Stimulated activated CD4-positive, alpha-beta T cell treated with anti-CD3 and anti-CD28 coated beads, Interleukin-12 subunit alpha, Interleukin-12 subunit beta, amount 100 ng/mL, for 48 hours (primary cell): ENCODE results near the gene RNF212B.
"Not testable (repeated sequence)": the region's sequence is repeated elsewhere in the genome, so short reads cannot be mapped to it uniquely, and the experiment has no call there.

Source experiments
- DNase-seq, 3 donors: peaks; one replicate each; pipeline ENCODE4 v3.0.0-alpha.2; 2020; ENCODE audit warnings: low read depth in 2 of 3, low spot score in 1 of 3

Gene RNF212B, protein sequence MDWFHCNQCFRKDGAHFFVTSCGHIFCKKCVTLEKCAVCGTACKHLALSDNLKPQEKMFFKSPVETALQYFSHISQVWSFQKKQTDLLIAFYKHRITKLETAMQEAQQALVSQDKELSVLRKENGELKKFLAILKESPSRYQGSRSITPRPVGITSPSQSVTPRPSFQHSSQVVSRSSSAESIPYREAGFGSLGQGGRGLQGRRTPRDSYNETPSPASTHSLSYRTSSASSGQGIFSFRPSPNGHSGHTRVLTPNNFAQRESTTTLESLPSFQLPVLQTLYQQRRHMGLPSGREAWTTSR

DNA sequence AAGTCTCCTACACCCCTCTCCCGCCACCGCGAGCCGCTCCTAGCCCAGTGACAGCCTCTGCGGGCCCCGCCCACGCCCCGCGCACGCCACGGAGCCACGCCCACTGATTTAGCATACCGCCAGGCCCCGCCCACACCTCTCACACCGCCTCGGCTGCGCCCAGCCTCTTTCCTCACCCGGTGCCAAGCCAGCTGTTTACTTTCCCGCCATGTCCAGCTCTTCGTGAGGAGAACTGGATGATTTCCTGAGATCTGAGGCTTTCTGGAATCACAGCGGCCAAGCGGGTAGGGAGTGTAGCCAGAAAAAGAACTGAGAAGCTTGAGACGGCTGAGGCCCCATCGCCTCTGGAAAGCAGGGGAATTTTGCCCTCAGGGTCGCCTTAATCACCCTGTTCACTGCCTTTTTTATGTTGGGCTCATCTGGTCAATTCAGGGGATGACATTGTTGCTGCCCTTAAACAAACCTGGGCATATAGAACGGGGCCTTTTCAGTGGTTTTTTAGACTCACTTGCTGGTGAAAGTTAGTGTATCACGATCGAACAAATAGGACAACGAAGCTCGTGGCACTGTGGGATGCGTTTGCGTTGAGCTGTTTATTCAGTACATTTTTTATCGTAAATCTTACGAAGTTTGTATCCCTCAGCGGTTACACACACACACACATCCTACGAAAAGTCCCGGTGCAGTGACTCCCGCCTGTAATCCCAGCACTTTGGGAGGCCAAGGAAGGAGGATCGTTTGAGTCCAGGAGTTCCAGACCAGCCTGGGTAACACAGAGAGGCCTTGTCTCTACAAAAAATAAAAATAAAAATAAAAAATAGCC is at the start of gene RNF212B:
TSS of gene RNF212B (plus strand) at position 165 of the 823 bp plus-strand sequence. CDS start 2,410 bp downstream, outside the sequence.
- peak; percentile 79 to 83 (median 81) for DNase-seq

DNA sequence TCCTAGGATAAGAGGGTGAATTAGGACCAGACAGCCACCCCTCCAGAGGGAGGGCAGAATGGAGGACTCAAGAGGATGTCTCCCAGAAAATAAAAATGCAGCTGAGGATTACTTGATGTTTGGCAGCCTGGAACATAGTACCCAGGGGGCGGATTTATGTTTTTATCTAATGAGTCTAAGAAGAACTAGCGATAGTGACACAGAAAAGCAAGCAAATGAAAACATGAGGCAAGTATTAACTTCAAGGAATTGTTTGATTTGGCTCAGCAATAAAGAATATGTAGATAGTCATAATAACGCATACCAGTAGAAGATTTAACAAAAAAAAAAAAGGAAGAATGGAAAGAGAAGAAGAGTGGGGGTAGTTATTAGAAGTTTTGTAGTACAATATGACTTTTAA is 44.3 kb upstream of the RNF212B start:
- DNase-seq, result no peak

DNA sequence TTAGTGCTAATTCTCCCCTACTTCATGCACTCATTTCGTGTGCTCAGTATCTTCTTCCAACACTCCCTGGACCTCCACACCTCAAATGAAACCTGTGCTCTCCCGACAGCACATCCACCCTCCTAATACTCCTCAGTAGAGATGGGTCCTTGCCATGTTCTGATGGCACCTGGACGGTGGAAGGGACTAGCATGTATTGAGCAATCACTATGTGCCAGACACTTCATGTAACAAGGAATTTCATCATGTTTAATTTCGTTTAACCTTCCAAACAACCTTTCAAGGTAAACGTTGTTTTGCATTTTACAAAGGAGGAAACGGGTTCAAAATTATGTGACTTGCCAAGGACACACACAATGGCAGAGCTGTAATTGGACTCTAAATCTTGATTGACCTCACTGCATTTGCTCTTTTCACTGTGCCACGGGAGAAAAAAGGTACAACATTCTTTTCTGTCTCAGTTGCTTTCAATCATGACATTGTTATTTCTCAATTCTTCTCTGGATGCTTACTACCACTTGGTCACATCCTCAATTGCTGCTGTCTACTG is 42.1 kb upstream of the RNF212B start:
- no peak for DNase-seq

DNA sequence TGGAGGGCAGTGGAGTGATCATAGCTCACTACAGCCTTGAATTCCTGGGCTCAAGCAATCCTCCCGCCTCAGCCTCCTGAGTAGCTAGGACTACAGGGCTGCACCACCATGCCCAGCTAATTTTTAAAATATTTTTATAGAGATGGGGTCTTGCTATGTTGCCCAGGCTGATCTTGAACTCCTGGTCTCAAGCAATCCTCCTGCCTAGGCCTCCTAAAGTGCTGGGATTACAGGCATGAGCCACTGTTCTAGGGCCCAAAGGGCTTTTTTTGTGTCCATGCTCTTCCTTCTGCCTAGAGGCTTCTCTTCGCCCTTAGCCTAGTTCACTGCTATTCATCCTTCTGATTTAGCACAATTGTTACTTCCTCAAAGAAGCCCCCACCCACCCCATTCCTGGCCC is 41.2 kb upstream of the RNF212B start:
- not testable (repeated sequence) for DNase-seq

DNA sequence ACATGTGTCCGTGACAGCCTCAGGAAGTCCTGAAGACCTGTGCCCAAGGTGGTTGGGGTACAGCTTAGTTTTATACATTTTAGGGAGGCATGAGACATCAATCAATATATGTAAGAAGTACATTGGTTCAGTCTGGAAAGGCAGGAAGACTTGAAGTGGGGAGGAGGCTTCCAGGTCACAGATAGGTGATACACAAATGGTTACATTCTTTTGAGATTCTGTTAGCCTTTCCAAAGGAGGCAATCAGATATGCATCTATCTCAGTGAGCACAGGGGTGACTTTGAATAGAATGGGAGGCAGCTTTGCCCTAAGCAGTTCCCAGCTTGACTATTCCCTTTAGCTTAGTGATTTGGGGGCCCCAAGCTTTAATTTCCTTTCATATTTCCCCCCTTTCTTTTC is 38.6 kb upstream of the RNF212B start:
- DNase-seq, result not testable (repeated sequence)

DNA sequence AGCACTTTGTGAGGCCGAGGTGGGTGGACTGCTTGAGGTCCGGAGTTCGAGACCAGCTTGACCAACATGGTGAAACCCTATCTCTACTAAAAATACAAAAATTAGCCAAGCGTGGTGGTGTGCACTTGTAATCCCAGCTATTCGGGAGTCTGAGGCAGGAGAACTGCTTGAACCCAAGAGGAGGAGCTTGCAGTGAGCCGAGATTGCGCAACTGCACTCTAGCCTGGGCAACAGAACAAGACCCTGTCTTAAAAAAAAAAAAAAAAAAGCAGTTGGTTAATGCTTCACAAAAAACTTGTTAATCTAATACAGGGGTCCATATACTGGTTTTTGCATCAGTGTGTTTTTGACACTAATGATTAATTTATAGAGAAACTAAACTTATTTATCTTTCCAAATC is 35.7 kb upstream of the RNF212B start:
- DNase-seq, result no peak

DNA sequence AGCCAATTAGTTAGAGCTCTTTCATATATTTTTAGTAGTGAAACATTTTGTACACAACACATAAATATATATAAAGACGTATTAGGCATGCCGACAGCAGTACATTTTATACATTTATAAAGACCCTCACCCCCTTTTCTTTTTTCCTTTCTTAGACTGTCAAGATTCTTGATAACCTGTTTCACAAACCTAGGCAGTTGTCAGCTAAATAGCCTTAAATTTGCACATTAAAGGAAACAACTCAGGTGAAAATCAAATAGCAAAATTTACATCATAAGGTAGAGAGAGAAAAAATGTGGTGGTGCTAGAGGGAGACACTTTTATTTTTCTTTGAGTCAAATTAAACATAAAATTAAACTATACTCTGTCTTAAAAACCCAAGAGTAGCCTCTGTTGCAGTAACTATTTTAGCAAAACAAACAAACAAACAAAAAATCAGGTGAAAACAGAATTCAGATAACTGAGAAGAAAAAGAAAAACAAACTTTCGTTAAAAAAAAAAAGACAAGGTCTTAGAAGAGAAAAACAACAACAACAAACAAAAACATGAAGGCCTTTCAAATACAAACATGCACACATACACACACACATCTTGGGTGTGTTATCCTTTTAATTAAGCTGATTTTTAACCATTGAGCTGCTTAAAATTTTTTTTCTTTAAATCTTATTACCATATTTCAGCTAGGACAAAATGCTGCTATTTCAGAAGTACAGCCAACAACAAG is 31.2 kb upstream of the RNF212B start:
- no peak for DNase-seq

DNA sequence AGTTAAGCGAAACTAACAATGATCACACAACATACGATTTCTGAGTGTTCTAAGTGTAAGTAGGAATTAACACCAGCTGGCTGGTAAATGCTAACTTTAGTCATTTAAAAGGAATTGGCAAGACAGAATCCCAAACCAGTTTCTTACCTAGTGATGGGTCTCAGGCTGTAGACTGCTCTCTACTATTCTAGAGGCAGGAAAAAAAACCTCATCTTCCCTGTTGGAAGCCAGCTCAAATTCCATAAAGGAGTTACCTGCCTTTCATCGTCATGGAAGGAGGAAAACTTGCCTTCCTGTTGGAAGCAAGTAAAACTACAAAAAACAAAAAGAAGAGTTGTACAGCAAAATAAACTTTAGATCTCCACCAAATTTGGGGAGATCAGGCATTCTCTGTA is 30.6 kb upstream of the RNF212B start:
- DNase-seq, result no peak

DNA sequence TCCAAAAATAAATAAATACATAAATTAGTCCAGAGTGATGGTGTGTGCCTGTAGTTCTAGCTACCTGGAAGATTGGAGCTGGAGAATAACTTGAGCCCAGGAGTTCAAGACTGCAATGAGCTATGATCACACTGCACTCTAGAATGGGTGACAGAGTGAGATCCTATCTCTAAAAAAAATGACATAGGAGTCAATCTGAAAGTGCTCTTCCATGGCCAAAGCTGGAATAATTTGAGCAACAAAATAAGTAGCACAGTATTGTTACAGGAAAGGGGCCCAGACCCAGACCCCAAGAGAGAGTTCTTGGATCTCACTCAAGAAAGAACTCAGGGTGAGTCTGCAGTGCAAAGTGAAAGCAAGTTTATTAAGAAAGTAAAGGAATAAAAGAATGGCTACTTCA is 29.4 kb upstream of the RNF212B start:
- DNase-seq, result no peak

DNA sequence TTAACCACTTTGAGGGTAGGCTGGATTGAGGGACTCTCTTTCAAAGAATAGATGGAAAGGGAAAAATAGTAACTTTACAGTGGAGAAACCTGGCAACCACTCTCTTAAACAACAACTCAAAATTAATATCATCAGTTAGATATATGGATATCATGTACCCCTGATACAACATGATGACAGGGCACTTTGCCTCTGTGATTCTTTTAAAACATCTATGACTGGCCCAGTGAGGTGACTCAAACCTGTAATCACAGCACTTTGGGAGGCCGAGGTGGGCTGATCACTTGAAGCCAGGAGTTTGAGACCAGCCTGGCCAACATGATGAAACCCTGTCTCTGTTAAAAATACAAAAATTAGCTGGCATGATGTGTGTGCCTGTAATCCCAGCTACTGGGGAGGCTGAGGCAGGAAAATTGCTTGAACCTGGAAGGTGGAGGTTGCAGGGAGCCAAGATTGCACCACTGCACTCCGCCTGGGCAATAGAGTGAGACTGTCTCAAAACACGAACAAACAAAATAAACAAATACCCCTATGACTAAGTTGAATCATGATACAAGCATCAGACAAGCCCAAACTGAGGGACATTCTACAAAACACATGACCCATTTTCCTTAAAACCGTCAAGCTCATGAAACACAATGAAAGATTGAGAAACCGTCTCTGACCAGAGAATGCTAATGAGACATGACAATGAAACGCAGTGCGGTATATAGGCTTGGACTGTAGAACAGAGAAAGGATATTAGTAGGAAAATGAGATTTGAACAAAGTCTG is 27.9 kb upstream of the RNF212B start:
- no peak for DNase-seq

DNA sequence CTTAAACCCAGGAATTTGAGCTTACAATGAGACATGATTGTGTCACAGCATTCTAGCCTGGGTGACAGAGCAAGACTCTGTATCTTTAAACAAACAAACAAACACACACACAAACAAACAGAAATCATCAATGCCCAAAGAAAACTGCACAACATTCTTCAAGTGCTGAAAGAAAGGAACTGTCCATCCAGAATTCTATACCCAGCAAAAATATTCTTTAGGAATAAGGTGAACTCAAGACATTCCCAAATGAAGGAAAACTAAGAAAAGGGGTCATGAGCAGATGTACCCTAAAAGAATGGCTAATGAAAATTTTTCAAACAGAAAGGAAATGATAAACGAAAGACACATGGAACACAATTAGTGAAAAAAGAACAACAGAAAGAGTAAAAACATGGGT is 22.3 kb upstream of the RNF212B start:
- DNase-seq, result no peak

DNA sequence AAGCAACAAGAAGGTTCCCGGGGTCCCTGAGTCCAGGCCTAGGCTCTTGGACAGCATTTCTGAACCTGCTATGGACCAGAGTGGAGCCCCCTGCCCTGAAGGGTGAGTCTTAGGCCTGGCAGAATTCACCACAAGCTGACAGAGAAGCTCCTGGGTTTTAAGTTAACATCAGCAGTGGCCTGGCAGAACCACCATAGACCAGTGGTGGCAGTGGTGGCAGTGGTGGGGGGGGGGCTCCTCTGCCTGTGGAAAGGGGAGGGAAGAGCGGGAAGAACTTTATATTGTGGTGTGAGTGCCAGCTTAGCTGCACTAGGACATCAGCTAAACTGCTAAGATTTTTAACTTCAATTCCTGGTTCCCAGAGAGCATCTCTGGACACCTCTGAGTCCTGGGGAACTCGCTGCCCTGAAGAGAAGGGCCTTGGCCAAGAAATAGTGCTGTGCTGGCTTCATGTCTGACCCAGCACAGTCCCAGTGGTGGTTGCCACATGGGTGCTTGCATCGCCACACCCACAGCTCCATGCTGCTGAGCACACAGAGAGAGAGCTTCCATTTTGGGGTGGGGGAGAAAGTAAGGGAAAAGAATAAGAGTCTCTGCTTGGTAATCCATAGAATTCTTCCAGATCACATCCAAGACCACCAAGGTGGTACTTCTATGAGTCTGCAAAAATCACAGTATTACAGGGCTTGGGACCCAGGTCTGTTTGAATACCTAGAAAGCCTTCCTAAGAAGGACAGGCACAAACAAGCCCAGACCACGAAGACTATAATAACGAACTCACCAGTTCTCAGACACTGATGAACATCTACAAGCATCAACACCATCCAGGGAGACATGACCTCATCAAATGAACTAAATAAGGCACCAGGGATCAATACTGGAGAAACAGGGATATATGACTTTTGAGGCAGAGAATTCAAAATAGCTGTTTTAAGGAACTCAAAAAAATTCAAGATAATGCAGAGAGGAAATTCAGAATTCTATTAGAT is 20.4 kb upstream of the RNF212B start:
- DNase-seq, result no peak

DNA sequence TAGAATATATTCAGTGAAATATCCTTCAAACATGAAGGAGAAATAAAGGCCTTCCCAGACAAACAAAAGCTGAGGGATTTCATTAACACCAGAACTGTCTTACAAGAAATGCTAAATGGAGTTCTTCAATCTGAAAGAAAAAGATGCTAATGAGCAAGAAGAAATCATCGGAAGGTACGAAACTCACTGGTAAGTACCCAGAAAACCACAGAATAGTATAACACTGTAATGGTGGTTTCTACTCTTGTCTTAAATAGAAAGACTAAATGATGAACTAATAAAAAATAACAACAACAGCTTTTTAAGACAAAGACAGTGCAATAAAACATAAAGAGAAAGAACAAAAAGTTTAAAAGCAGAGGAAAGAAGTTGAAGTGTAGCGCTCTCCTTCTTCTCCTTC is 18.7 kb upstream of the RNF212B start:
- DNase-seq, result no peak

DNA sequence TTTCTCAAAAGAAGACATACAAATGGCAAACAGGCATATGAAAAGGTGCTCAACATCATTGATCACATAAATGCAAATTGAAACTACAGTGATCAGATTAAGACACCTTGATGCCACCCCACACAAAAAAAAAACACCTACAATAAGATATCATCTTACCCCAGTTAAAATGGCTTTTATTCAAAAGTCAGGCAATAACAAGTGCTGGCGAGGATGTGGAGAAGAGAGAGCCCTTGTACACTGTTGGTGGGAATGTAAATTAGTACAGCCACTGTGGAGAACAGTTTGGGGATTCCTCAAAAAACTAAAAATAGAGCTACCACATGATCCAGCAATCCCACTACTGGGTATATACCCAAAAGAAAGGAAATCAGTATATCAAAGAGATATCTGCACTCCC is 12.8 kb upstream of the RNF212B start:
- DNase-seq, result not testable (repeated sequence)

DNA sequence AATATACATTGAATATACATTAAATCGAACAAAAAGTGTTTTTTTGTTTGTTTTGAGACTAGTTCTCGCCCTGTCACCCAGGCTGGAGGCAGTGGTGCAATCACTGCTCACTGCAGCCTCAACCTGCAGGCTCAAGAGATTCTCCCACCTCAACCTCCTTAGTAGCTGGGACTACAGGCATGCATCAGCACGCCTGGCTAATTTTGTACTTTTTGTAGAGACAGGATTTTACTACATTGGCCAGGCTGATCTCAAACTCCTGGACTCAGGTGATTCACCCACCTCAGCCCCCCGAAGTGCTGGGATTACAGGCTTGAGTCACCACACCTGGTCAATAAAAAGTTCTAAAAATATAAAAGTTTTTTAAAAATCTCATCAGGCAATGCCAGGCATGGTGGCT is 10.2 kb upstream of the RNF212B start:
- DNase-seq, result no peak

DNA sequence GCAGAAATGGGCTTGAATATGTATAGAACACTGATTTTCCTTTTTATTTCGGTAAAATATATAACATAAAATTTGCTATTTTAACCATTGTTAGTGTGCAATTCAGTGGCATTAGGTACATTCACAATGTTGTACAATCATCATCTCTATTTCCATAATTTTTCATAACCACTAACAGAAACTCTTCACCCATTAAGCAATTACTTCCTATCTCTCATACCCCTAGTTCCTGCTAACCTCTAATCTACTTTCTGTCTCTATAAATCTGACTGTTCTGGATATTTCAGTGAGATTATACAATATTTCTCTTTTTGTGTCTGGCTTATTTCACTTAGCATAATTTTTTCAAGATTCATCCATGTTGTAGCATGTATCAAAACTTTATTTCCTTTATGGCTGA is 8.9 kb upstream of the RNF212B start:
- DNase-seq, result no peak

DNA sequence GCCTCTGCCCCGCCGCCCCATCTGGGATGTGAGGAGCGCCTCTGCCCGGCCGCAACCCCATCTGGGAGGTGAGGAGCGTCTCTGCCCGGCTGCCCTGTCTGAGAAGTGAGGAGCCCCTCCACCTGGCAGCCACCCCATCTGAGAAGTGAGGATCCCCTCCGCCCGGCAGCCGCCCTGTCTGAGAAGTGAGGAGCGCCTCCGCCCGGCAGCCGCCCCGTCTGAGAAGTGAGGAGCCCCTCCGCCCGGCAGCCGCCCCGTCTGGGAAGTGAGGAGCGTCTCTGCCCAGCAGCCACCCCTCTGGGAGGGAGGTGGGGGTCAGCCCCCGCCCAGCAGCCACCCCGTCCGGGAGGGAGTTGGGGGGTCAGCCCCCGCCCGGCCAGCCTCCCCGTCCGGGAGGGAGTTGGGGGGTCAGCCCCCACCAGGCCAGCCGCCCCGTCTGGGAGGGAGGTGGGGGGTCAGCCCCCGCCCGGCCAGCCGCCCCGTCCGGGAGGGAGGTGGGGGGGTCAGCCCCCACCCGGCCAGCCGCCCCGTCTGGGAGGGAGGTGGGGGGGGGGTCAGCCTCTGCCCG is 5.4 kb upstream of the RNF212B start:
- not testable (repeated sequence) for DNase-seq

DNA sequence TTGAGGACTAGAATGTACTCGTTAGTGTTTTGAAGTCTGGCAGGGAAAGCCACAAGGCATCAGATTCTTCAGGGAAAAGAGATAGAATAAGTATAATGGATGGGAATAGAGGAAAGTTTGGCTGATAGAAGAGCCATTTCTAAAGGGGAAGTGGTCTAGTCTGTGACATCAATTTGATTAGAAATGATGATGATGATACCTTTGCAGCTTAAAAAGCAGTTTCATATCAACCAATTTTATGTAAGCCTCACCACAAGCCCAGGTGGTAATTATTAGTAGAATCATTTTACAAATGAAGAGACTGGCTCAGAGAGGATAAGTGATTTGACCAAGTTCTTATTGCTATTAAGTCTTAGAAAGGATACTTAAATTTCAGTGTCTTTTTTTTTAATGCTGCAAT is 2.9 kb downstream of the RNF212B start:
- DNase-seq, result no peak

DNA sequence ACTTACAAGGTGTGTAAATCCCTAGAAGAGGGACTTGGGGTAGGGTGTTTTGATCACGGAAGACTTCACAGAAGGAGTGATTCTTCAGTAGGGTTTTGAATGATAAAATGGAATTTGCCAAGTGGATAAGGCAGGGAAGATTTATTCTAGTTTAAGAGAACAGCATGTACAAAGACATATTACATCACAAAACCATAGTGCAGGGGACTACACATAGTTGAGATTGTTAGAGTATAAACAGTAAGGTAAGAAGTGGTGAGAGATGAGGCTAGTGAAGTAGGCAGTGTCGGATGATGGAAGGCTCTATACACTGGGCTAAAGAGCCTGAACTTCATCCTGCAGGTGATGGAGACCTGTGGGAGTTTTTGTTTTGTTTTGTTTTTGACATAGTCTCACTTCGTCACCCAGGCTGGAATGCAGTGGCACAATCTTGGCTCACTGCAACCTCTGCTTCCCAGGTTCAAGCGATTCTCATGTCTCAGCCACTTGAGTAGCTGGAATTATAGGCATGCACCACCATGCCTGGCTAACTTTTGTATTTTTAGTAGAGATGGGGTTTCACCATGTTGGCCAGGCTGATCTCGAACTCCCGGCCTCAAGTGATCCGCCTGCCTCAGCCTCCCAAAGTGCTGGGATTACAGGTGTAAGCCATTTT is 3.5 kb downstream of the RNF212B start:
- not testable (repeated sequence) for DNase-seq
